Measurements from ENCODE around the gene E2F7. TPM values are rescaled to one million over a fixed set of nuclear protein-coding genes. Genes with fewer than 3 reads are reported as not detected.

Gene E2F7
- total and polyA plus RNA-seq, 2 of the 8 experiments (the other 6 are each of a cell fraction or from before 2014, with no cell fraction given): 8.8 to 18.5 TPM

DNA sequence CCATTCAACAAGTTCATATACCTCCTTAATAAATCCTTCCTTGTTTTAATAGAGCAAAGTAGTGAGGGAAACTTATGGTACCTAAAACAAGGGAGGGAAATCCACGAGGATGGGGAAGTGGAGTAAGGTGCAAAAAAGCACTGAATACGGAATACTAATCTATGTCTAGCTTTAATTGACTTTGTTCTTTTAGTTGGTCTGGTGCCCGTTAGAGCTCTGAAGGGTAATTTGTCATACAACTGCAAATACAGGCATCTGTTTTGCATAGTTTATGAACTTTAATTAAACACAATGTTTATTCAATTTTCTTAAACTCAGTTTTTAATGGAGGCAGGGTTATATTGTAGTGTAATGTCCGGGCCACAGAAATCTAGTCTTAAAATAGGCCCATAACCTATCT, 67.0 kb downstream of the E2F7 start (continued):
- TF ChIP-seq SAP30 (IDR thresholded peaks at IDR 0.05; ENCODE audit: insufficient read depth, insufficient replicate concordance, low read length): no peak

Data from H1 (cell line).